Activated B cell treated with CpG ODN at 0.5 μM for 24 hours (primary cell): ENCODE data around the gene PBXIP1. TPM values are rescaled to one million over a fixed set of nuclear protein-coding genes. Genes with fewer than 3 reads are reported as not detected.

Experiments used
- ATAC-seq: fragments of 200-7000 bp; cut with Tn5 transposase; one replicate; pipeline ENCODE4 v1.10.0; 2021; ENCODE audit warnings: low read depth, mild to moderate bottlenecking, moderate library complexity
- CTCF ChIA-PET: fragments of 350-600 bp; sonication (Branson Sonifier 250); formaldehyde crosslinking; loops from one replicate; lab custom pipeline; 2021; ENCODE audit warnings: antibody characterized with exemption; lab: Charles Lee
- POLR2A ChIA-PET: fragments of 350-600 bp; sonication (Branson Sonifier 250); formaldehyde crosslinking; loops from one replicate; lab custom pipeline; 2021; ENCODE audit warnings: antibody characterized with exemption; lab: Charles Lee
- DNase-seq: peaks from one replicate; pipeline ENCODE4 v3.0.0; 2022
- H3K27ac Mint-ChIP-seq: one replicate; pipeline ENCODE4 v1.8.0; 2020; ENCODE audit warnings: mixed read lengths
- H3K27me3 Mint-ChIP-seq: one replicate; pipeline ENCODE4 v1.8.0; 2021; ENCODE audit warnings: mixed read lengths
- H3K36me3 Mint-ChIP-seq: one replicate; pipeline ENCODE4 v1.8.0; 2021; ENCODE audit warnings: low read depth, mixed read lengths
- H3K4me1 Mint-ChIP-seq: one replicate; pipeline ENCODE4 v1.8.0; 2021; ENCODE audit warnings: mixed read lengths
- H3K4me3 Mint-ChIP-seq: one replicate; pipeline ENCODE4 v1.8.0; 2020; ENCODE audit warnings: mild to moderate bottlenecking, mixed read lengths
- H3K9me3 Mint-ChIP-seq: one replicate; pipeline ENCODE4 v1.8.0; 2020; ENCODE audit warnings: mixed read lengths
- CTCF ChIP-seq: fragments of 200-600 bp; IDR thresholded peaks from one replicate; pipeline ENCODE4 v1.8.0; 2022; ENCODE audit warnings: antibody characterized with exemption, mild to moderate bottlenecking
- intact Hi-C: fragments of 100-400 bp; cut with micrococcal nuclease; formaldehyde crosslinking; loops from one replicate; pipeline ENCODE4 v1.15.1; 2024
- total RNA-seq: library from RNA; stranded (reverse); gene quantifications from 2 replicates; pipeline ENCODE4 v1.2.3, GENCODE V29; 2022

Gene PBXIP1
- total RNA-seq, 1 donor from 2014 or later = 42.4 TPM

- H3K27me3 Mint-ChIP-seq = no peaks in the 10 kb centered on the region
- no peaks in the 10 kb centered on the region for H3K9me3 Mint-ChIP-seq
- no peak within 1 kb of the TSS for H3K4me3 Mint-ChIP-seq
- no peak within 1 kb of the TSS for H3K27ac Mint-ChIP-seq
- DNase-seq (no peak), ATAC-seq (no peak)
- TF ChIP-seq CTCF = no peak
- H3K4me1 Mint-ChIP-seq = peaks cover 13% of the 10 kb centered on the region
- CTCF ChIA-PET = interaction anchor here (0.9 to 3.0 kb wide), 3 partner anchors 14 to 32 kb away, joined by 3 to 14 read pairs (median 3); partner anchors contain the start of gene PYGO2
- POLR2A ChIA-PET = interaction anchor here (0.5 to 2.5 kb wide), 7 partner anchors 10 to 57 kb away, joined by 3 to 11 read pairs (median 5); partner anchors contain the start of genes ADAM15, CKS1B and FLAD1
- intact Hi-C loops = loop anchor here (1.0 kb wide), 1 partner anchor 10 kb away; the partner anchor contains the start of gene FLAD1
- peaks cover 29% of the 10 kb centered on the region for H3K36me3 Mint-ChIP-seq
These were observed 37.8 kb upstream of the PBXIP1 start, which contains the start of gene LENEP for GRCh38 chr1:154993572-154994268. Gene LENEP, plus strand, starts transcription at chr1:154993586. Its CDS starts 22 bp downstream, at chr1:154993608.

- H3K4me1 Mint-ChIP-seq = peaks cover 10% of the 10 kb centered on the region
- ATAC-seq (no peak), DNase-seq (no peak)
- H3K27me3 Mint-ChIP-seq = no peaks in the 10 kb centered on the region
- intact Hi-C loops = no loop called here
- no peak for TF ChIP-seq CTCF
- CTCF ChIA-PET = interaction anchor here (0.9 to 3.0 kb wide), 3 partner anchors 14 to 32 kb away, joined by 3 to 14 read pairs (median 3); partner anchors contain the start of gene PYGO2
- no peak overlapping the region for H3K4me3 Mint-ChIP-seq
- no peaks in the 10 kb centered on the region for H3K9me3 Mint-ChIP-seq
- H3K36me3 Mint-ChIP-seq = peaks cover 37% of the 10 kb centered on the region
- POLR2A ChIA-PET = interaction anchor here (0.8 to 2.5 kb wide), 5 partner anchors 10 to 28 kb away, joined by 3 to 11 read pairs (median 5); partner anchors contain the start of gene FLAD1
- H3K27ac Mint-ChIP-seq = no peak overlapping the region
These were observed 37.0 kb upstream of the PBXIP1 start for GRCh38 chr1:154992721-154993571.

- ATAC-seq (no peak), DNase-seq (no peak)
- Mint-ChIP-seq H3K27me3 (no peaks in the 10 kb centered on the region), H3K36me3 (peaks cover 44% of the 10 kb centered on the region), H3K9me3 (no peaks in the 10 kb centered on the region), H3K27ac (no peak overlapping the region), H3K4me3 (no peak overlapping the region), H3K4me1 (peaks cover 7% of the 10 kb centered on the region)
- POLR2A ChIA-PET = no interaction called here
- TF ChIP-seq CTCF = no peak
- CTCF ChIA-PET = no interaction called here
- intact Hi-C loops = no loop called here
These were observed 34.4 kb upstream of the PBXIP1 start for GRCh38 chr1:154990276-154990675.

- H3K27ac Mint-ChIP-seq = no peak overlapping the region
- DNase-seq (no peak), ATAC-seq (no peak)
- no peaks in the 10 kb centered on the region for H3K27me3 Mint-ChIP-seq
- H3K4me1 Mint-ChIP-seq = peaks cover 10% of the 10 kb centered on the region
- no peaks in the 10 kb centered on the region for H3K9me3 Mint-ChIP-seq
- intact Hi-C loops = no loop called here
- ChIA-PET CTCF (no interaction called here), POLR2A (no interaction called here)
- H3K36me3 Mint-ChIP-seq = peaks cover 44% of the 10 kb centered on the region
- no peak for TF ChIP-seq CTCF
- no peak overlapping the region for H3K4me3 Mint-ChIP-seq
These were observed 33.4 kb upstream of the PBXIP1 start for GRCh38 chr1:154989195-154989860.
